ENCODE measurements around the gene ROBO1. TPM values are rescaled to one million over a fixed set of nuclear protein-coding genes. Genes with fewer than 3 reads are reported as not detected.

ROBO1 gene
- total RNA-seq, 1 donor = 0.42 TPM

- no peaks in the 10 kb centered on the region for H3K9me3 ChIP-seq (ENCODE audit: low read depth, low read length)
- H3K27me3 ChIP-seq (ENCODE audit: insufficient read depth, low read length) = no peaks in the 10 kb centered on the region
- no peaks in the 10 kb centered on the region for H3K4me1 ChIP-seq (ENCODE audit: insufficient read depth, low read length)
- no peak overlapping the region for H3K4me3 ChIP-seq (ENCODE audit: low read length)
These were observed 1101.9 kb downstream of the ROBO1 start for GRCh38 chr3:78665776-78666469.

- no peaks in the 10 kb centered on the region for H3K4me1 ChIP-seq (ENCODE audit: insufficient read depth, low read length)
- no peaks in the 10 kb centered on the region for H3K27me3 ChIP-seq (ENCODE audit: insufficient read depth, low read length)
- no peak overlapping the region for H3K4me3 ChIP-seq (ENCODE audit: low read length)
- no peaks in the 10 kb centered on the region for H3K9me3 ChIP-seq (ENCODE audit: low read depth, low read length)
These were observed 1102.7 kb downstream of the ROBO1 start for GRCh38 chr3:78665101-78665500.

- H3K4me1 ChIP-seq (ENCODE audit: insufficient read depth, low read length) = no peaks in the 10 kb centered on the region
- H3K4me3 ChIP-seq (ENCODE audit: low read length) = no peak overlapping the region
- no peaks in the 10 kb centered on the region for H3K27me3 ChIP-seq (ENCODE audit: insufficient read depth, low read length)
- H3K9me3 ChIP-seq (ENCODE audit: low read depth, low read length) = no peaks in the 10 kb centered on the region
These were observed 1106.8 kb downstream of the ROBO1 start for GRCh38 chr3:78660957-78661356.

GRCh38 chr3:78659386-78659987 lies 1108.3 kb downstream of the ROBO1 start:
- no peaks in the 10 kb centered on the region for H3K27me3 ChIP-seq (ENCODE audit: insufficient read depth, low read length)
- no peak overlapping the region for H3K4me3 ChIP-seq (ENCODE audit: low read length)
- H3K9me3 ChIP-seq (ENCODE audit: low read depth, low read length) = no peaks in the 10 kb centered on the region
- H3K4me1 ChIP-seq (ENCODE audit: insufficient read depth, low read length) = no peaks in the 10 kb centered on the region

- Histone ChIP-seq H3K4me3 (ENCODE audit: low read length) (no peak overlapping the region), H3K9me3 (ENCODE audit: low read depth, low read length) (no peaks in the 10 kb centered on the region), H3K27me3 (ENCODE audit: insufficient read depth, low read length) (no peaks in the 10 kb centered on the region), H3K4me1 (ENCODE audit: insufficient read depth, low read length) (no peaks in the 10 kb centered on the region)
These were observed 1120.1 kb downstream of the ROBO1 start for GRCh38 chr3:78647726-78648125.

- no peaks in the 10 kb centered on the region for H3K4me1 ChIP-seq (ENCODE audit: insufficient read depth, low read length)
- H3K27me3 ChIP-seq (ENCODE audit: insufficient read depth, low read length) = no peaks in the 10 kb centered on the region
- no peak overlapping the region for H3K4me3 ChIP-seq (ENCODE audit: low read length)
- no peaks in the 10 kb centered on the region for H3K9me3 ChIP-seq (ENCODE audit: low read depth, low read length)
These were observed 1122.0 kb downstream of the ROBO1 start for GRCh38 chr3:78645628-78646310.

- no peaks in the 10 kb centered on the region for H3K9me3 ChIP-seq (ENCODE audit: low read depth, low read length)
- no peaks in the 10 kb centered on the region for H3K27me3 ChIP-seq (ENCODE audit: insufficient read depth, low read length)
- H3K4me1 ChIP-seq (ENCODE audit: insufficient read depth, low read length) = no peaks in the 10 kb centered on the region
- no peak overlapping the region for H3K4me3 ChIP-seq (ENCODE audit: low read length)
These were observed 1123.0 kb downstream of the ROBO1 start for GRCh38 chr3:78644847-78645246.

GRCh38 chr3:78642226-78643035 lies 1125.4 kb downstream of the ROBO1 start:
- H3K4me3 ChIP-seq (ENCODE audit: low read length) = no peak overlapping the region
- no peaks in the 10 kb centered on the region for H3K27me3 ChIP-seq (ENCODE audit: insufficient read depth, low read length)
- H3K9me3 ChIP-seq (ENCODE audit: low read depth, low read length) = no peaks in the 10 kb centered on the region
- H3K4me1 ChIP-seq (ENCODE audit: insufficient read depth, low read length) = no peaks in the 10 kb centered on the region

GRCh38 chr3:78641703-78642102 lies 1126.1 kb downstream of the ROBO1 start:
- Histone ChIP-seq H3K27me3 (ENCODE audit: insufficient read depth, low read length) (no peaks in the 10 kb centered on the region), H3K4me3 (ENCODE audit: low read length) (no peak overlapping the region), H3K9me3 (ENCODE audit: low read depth, low read length) (no peaks in the 10 kb centered on the region), H3K4me1 (ENCODE audit: insufficient read depth, low read length) (no peaks in the 10 kb centered on the region)

- Histone ChIP-seq H3K4me3 (ENCODE audit: low read length) (no peak overlapping the region), H3K9me3 (ENCODE audit: low read depth, low read length) (no peaks in the 10 kb centered on the region), H3K4me1 (ENCODE audit: insufficient read depth, low read length) (no peaks in the 10 kb centered on the region), H3K27me3 (ENCODE audit: insufficient read depth, low read length) (no peaks in the 10 kb centered on the region)
These were observed 1133.5 kb downstream of the ROBO1 start for GRCh38 chr3:78634316-78634715.

GRCh38 chr3:78633626-78634025 lies 1134.2 kb downstream of the ROBO1 start:
- no peaks in the 10 kb centered on the region for H3K27me3 ChIP-seq (ENCODE audit: insufficient read depth, low read length)
- H3K4me3 ChIP-seq (ENCODE audit: low read length) = no peak overlapping the region
- H3K4me1 ChIP-seq (ENCODE audit: insufficient read depth, low read length) = no peaks in the 10 kb centered on the region
- no peaks in the 10 kb centered on the region for H3K9me3 ChIP-seq (ENCODE audit: low read depth, low read length)

- no peak overlapping the region for H3K4me3 ChIP-seq (ENCODE audit: low read length)
- no peaks in the 10 kb centered on the region for H3K27me3 ChIP-seq (ENCODE audit: insufficient read depth, low read length)
- H3K4me1 ChIP-seq (ENCODE audit: insufficient read depth, low read length) = no peaks in the 10 kb centered on the region
- H3K9me3 ChIP-seq (ENCODE audit: low read depth, low read length) = no peaks in the 10 kb centered on the region
These were observed 1134.8 kb downstream of the ROBO1 start for GRCh38 chr3:78632925-78633553.

- Histone ChIP-seq H3K27me3 (ENCODE audit: insufficient read depth, low read length) (no peaks in the 10 kb centered on the region), H3K4me3 (ENCODE audit: low read length) (no peak overlapping the region), H3K9me3 (ENCODE audit: low read depth, low read length) (no peaks in the 10 kb centered on the region), H3K4me1 (ENCODE audit: insufficient read depth, low read length) (no peaks in the 10 kb centered on the region)
These were observed 1138.3 kb downstream of the ROBO1 start for GRCh38 chr3:78629544-78629943.

- no peaks in the 10 kb centered on the region for H3K27me3 ChIP-seq (ENCODE audit: insufficient read depth, low read length)
- no peaks in the 10 kb centered on the region for H3K9me3 ChIP-seq (ENCODE audit: low read depth, low read length)
- no peak overlapping the region for H3K4me3 ChIP-seq (ENCODE audit: low read length)
- H3K4me1 ChIP-seq (ENCODE audit: insufficient read depth, low read length) = no peaks in the 10 kb centered on the region
These were observed 1146.6 kb downstream of the ROBO1 start for GRCh38 chr3:78621061-78621716.
